Mucosa of descending colon (tissue), 3 donors: ENCODE measurements around the gene SNX25. TPM values are rescaled to one million over a fixed set of nuclear protein-coding genes. Genes with fewer than 3 reads are reported as not detected.

Experiments
- ATAC-seq: fragments of 200-7000 bp; cut with Tn5 transposase; one replicate; pipeline ENCODE4 v1.9.1; 2020; ENCODE audit warnings: mild to moderate bottlenecking, moderate library complexity
- DNase-seq, 3 donors: peaks; one replicate each; pipeline ENCODE4 v3.0.0-alpha.2; 2020
- H3K36me3 ChIP-seq: fragments of 200-600 bp; one replicate; pipeline ENCODE4 v1.8.0; 2021; ENCODE audit warnings: low read depth, mild to moderate bottlenecking
- H3K4me1 ChIP-seq: fragments of 200-600 bp; one replicate; pipeline ENCODE4 v1.8.0; 2021; ENCODE audit warnings: low read depth, mild to moderate bottlenecking
- H3K4me3 ChIP-seq: fragments of 200-600 bp; one replicate; pipeline ENCODE4 v1.8.0; 2021; ENCODE audit warnings: mild to moderate bottlenecking
- H3K9me3 ChIP-seq: fragments of 200-600 bp; one replicate; pipeline ENCODE4 v1.8.0; 2021; ENCODE audit warnings: mild to moderate bottlenecking
- CTCF ChIP-seq: fragments of 200-600 bp; IDR thresholded peaks from one replicate; pipeline ENCODE4 v1.8.0; 2022; ENCODE audit warnings: antibody characterized with exemption, mild to moderate bottlenecking
- intact Hi-C, 2 donors: fragments of 100-400 bp; cut with DNase I in 1 of 2; cut with micrococcal nuclease in 1 of 2; formaldehyde crosslinking; loops; one replicate each; pipeline versions ENCODE4 v1.11.0 to v1.11.1; 2022; cut with DNase I, micrococcal nuclease
- total RNA-seq, 3 donors: library from RNA; stranded (reverse); fragmentation: NEBNext Ultra II Directional in 2 of 3; extraction: Animal tissue kit (Norgen Biotek cat#: 25700) in 2 of 3; gene quantifications; one replicate each; pipeline versions ENCODE4 v1.2.1 to v1.2.4, GENCODE V29; 2021 to 2023
- donor health status: DM: no; HTN: no; CAD: no; lungs with moderate emphysema.
- donor health status: DM: no; HTN: no; CAD: no.
- donor health status: DM: no; HTN: yes; CAD: no.

Gene SNX25
- total RNA-seq, 3 donors from 2014 or later = 10.8 to 29.7 (median 16.8) TPM

GRCh38 chr4:185272245-185272644 is 62.8 kb downstream of the SNX25 start:
- intact Hi-C loops = no loop called here
- Histone ChIP-seq H3K36me3 (no peaks in the 10 kb centered on the region), H3K4me1 (peaks cover 6% of the 10 kb centered on the region), H3K4me3 (no peak overlapping the region), H3K9me3 (no peaks in the 10 kb centered on the region)
- no peak for ATAC-seq
- no peak for DNase-seq
- no peak for TF ChIP-seq CTCF

DNA sequence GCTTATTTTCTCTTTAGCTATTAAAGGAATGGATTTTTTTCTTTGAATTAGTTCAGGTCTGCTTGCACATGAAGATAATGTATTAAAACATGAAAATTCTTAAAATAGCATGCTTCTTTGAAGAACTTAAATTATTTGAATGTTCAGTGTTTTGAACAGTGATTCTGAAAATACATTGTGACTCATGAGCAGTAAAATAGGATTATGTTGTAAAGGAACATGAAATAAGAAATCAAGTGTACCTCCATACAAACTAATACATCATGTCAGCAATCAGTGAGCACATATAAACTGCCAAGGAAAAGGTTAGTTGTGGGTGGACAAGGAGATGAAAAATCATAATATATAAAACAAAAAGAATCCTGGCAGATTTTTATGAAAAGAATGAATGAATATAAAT is 66.1 kb downstream of the SNX25 start:
- DNase-seq (no peak), ATAC-seq (no peak)
- Histone ChIP-seq H3K9me3 (no peaks in the 10 kb centered on the region), H3K4me1 (peaks cover 7% of the 10 kb centered on the region), H3K4me3 (no peak overlapping the region), H3K36me3 (no peaks in the 10 kb centered on the region)
- intact Hi-C loops = no loop called here
- no peak for TF ChIP-seq CTCF

DNA sequence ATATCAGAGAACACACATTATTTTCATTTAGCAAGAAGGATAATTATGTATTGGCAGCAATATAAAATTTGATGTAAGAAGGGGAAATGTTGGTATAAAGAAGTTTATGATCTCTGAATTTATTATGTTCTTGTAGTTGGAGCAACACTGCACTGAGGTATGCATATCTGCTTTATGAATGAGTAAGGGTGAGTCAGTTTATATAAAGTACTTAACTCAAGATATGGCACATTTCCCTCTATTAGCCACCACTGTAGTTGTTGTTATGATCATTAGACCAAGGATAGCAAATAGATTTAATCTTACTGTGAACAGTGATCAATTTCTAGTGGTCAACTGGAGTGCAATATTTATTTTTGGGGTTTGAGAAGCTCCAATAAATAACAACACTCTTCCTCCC is 66.6 kb downstream of the SNX25 start:
- H3K36me3 ChIP-seq = no peaks in the 10 kb centered on the region
- H3K4me1 ChIP-seq = peaks cover 7% of the 10 kb centered on the region
- peak; percentile 65 for ATAC-seq
- TF ChIP-seq CTCF = no peak
- no peak for DNase-seq
- H3K9me3 ChIP-seq = no peaks in the 10 kb centered on the region
- intact Hi-C loops = no loop called here
- no peak overlapping the region for H3K4me3 ChIP-seq

DNA sequence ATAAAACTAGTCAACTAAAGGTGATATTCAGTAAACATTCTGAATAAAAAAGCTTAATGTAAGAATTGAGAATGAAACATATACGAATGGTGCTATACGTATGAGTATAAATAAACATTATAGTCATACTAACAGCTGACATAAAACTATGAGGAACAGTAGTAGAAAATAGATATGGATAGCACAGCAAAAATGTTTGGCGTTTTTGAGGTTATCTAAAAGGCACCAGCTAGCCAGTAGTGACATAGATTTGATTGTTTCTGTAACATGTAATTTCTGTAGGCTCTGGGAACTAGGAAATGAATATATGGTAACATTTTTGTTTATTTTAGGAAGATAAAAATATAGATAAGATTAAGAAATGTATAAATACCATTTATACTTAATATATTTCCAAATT is 69.3 kb downstream of the SNX25 start:
- H3K36me3 ChIP-seq = no peaks in the 10 kb centered on the region
- peaks cover 7% of the 10 kb centered on the region for H3K4me1 ChIP-seq
- H3K9me3 ChIP-seq = no peaks in the 10 kb centered on the region
- no peak overlapping the region for H3K4me3 ChIP-seq
- intact Hi-C loops = no loop called here
- no peak for TF ChIP-seq CTCF
- DNase-seq (no peak), ATAC-seq (no peak)

DNA sequence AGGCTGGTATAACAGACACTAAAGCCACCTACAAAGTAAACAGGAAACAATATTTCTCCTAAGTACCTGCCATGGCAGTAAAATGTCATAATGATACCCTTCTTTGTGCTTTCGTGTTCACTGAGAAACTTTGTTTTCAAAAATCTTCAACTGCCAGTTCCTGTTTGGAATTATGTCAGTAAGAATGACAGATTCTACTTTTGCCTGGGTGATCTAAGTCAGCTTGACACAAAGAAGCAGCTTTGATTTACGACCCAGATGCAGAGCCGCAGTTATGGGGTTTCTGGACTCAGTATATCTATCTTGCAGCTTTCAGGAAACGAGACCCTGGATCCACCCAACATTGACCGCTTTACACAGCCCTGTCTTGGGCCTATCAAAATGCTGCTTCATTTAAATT is 71.2 kb downstream of the SNX25 start:
- intact Hi-C loops = no loop called here
- no peak overlapping the region for H3K4me3 ChIP-seq
- no peaks in the 10 kb centered on the region for H3K36me3 ChIP-seq
- peak in 1 of 3 donors; percentile 29 for DNase-seq
- no peaks in the 10 kb centered on the region for H3K9me3 ChIP-seq
- TF ChIP-seq CTCF = no peak
- H3K4me1 ChIP-seq = peaks cover 7% of the 10 kb centered on the region
- ATAC-seq = peak; percentile 85

- Histone ChIP-seq H3K4me1 (peaks cover 7% of the 10 kb centered on the region), H3K4me3 (no peak overlapping the region), H3K9me3 (no peaks in the 10 kb centered on the region), H3K36me3 (no peaks in the 10 kb centered on the region)
- TF ChIP-seq CTCF = no peak
- intact Hi-C loops = no loop called here
- no peak for DNase-seq
- ATAC-seq = peak; percentile 42
Measured at GRCh38 chr4:185282968-185283367, 73.6 kb downstream of the SNX25 start.
